Measurements from ENCODE around the gene KCNG1.

- TF ChIP-seq KDM5B (CRISPR knock-in tag; IDR thresholded peaks at IDR 0.05; ENCODE audit: borderline replicate concordance) (no peak), NFYB (CRISPR knock-in tag; IDR thresholded peaks at IDR 0.05) (no peak), ZNF639 (CRISPR knock-in tag; conservative IDR thresholded peaks at IDR 0.05) (no peak), ZNF343 (CRISPR knock-in tag; IDR thresholded peaks at IDR 0.05) (no peak), CHCHD3 (CRISPR knock-in tag; IDR thresholded peaks at IDR 0.05) (no peak), CREB3 (CRISPR knock-in tag; IDR thresholded peaks at IDR 0.05) (no peak), CTCF (CRISPR knock-in tag; IDR thresholded peaks at IDR 0.05) (no peak), ZSCAN9 (CRISPR knock-in tag; IDR thresholded peaks at IDR 0.05; ENCODE audit: borderline replicate concordance) (no peak), ATF4 (CRISPR knock-in tag; IDR thresholded peaks at IDR 0.05) (no peak)
Observed at GRCh38 chr20:51029963-51030920, 7.3 kb upstream of the KCNG1 start.
